ENCODE results near the gene ZNF718.
"Not testable (repeated sequence)": the region's sequence is repeated elsewhere in the genome, so short reads cannot be mapped to it uniquely, and the experiment has no call there.

The ZNF718 gene

DNA sequence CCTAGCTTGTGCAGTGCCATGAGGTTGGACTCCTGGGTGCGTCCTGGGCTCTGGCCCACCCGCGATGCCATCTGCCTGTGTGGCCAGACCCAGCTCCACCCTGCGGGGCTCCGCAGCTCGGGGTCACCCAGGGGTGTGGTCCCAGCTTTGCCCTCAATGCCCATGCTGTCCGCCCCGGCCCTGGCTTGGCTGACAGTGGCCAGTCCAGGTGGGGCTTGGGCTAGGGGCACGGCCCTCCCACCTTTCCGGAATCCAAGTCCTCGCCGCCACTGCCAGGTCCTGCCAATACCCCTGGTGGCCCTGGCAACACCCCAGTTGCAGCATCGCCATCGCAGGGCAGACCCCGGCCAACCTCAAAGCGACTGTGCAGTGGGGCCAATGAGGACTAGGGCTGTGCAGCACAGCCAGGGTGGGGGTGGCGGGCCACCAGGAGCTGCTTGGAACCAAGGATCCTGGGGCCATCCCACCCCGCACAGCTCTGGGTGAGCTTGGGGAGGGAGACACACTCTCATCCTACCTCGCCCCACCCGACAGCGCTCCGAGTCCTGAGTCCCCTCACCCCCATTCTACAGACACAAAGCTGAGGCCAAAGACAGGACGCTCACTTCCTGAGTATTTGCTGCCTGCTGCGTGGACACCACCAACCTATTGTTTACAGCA lies 80.9 kb downstream of the ZNF718 start:
- Histone ChIP-seq H3K4me2 (no peak overlapping the region), H4K20me1 (ENCODE audit: insufficient read depth) (no peaks in the 10 kb centered on the region), H3K27me3 (ENCODE audit: insufficient read depth, low read depth) (no peaks in the 10 kb centered on the region), H3K9ac (no peak overlapping the region), H3K27ac (no peak overlapping the region), H3K4me1 (ENCODE audit: low read depth, poor library complexity, severe bottlenecking) (no peaks in the 10 kb centered on the region), H3K79me2 (ENCODE audit: insufficient read depth, low read depth) (no peaks in the 10 kb centered on the region), H3K4me3 (IDR thresholded peaks at IDR 0.05; ENCODE audit: insufficient read depth, low read depth, low read length) (no peak overlapping the region), H3K36me3 (ENCODE audit: insufficient read depth) (no peaks in the 10 kb centered on the region), H2AFZ (ENCODE audit: low read depth) (no peak overlapping the region)
- TF ChIP-seq, protein P1, sequence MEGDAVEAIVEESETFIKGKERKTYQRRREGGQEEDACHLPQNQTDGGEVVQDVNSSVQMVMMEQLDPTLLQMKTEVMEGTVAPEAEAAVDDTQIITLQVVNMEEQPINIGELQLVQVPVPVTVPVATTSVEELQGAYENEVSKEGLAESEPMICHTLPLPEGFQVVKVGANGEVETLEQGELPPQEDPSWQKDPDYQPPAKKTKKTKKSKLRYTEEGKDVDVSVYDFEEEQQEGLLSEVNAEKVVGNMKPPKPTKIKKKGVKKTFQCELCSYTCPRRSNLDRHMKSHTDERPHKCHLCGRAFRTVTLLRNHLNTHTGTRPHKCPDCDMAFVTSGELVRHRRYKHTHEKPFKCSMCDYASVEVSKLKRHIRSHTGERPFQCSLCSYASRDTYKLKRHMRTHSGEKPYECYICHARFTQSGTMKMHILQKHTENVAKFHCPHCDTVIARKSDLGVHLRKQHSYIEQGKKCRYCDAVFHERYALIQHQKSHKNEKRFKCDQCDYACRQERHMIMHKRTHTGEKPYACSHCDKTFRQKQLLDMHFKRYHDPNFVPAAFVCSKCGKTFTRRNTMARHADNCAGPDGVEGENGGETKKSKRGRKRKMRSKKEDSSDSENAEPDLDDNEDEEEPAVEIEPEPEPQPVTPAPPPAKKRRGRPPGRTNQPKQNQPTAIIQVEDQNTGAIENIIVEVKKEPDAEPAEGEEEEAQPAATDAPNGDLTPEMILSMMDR (conservative IDR thresholded peaks at IDR 0.05; ENCODE audit: low read depth, low read length): no peak

DNA sequence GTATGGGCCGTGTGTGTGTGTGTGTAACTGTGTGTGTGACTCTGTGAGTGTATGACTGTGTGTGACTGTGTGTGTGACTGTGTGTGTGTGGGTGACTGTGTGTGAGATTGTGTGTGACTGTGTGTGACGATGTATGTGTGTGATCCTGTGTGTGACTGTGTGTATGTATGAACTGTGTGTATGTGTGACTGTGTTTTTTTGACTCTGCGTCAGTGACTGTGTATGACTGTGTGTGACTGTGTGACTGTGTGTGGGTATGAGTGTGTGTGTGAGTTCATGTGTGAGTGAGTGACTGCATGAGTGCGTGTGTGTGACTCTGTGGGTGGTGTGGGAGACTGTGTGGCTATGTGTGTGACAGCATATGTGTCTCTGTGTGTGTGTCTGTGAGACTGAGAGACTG lies 81.8 kb downstream of the ZNF718 start:
- Histone ChIP-seq H3K4me1 (ENCODE audit: low read depth, poor library complexity, severe bottlenecking) (no peaks in the 10 kb centered on the region), H3K27ac (no peak overlapping the region), H3K4me2 (no peak overlapping the region), H3K4me3 (IDR thresholded peaks at IDR 0.05; ENCODE audit: insufficient read depth, low read depth, low read length) (no peak overlapping the region), H3K36me3 (ENCODE audit: insufficient read depth) (no peaks in the 10 kb centered on the region), H2AFZ (ENCODE audit: low read depth) (no peak overlapping the region), H3K79me2 (ENCODE audit: insufficient read depth, low read depth) (no peaks in the 10 kb centered on the region), H3K27me3 (ENCODE audit: insufficient read depth, low read depth) (no peaks in the 10 kb centered on the region), H3K9ac (no peak overlapping the region), H4K20me1 (ENCODE audit: insufficient read depth) (no peaks in the 10 kb centered on the region)
- TF ChIP-seq, protein P1 (conservative IDR thresholded peaks at IDR 0.05; ENCODE audit: low read depth, low read length): no peak

DNA sequence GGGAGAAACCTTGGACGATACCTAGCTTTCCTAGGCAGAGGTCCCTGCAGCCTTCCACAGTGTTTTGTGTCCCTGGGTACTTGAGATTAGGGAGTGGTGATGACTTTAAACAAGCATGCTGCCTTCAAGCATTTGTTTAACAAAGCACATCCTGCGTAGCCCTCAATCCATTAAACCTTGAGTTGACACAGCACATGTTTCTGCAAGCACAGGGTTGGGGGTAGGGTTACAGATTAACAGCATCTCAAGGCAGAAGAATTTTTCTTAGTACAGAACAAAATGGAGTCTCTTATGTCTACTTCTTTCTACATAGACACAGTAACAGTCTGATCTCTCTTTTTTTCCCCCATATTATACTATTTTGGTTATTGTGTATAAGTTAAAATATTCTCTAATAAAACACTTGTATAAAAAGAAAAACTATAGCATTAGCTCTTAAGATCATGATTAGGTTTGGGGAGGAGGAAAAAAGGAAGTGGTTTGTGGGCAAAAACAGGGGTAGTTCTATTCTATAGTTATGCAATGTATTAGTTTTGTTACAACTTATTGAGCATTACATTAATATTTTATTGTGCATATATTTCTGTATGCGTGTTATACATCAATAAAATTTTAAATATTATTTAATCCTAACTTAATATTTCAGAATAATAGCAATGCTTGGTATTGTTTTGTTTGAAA lies 84.3 kb downstream of the ZNF718 start:
- H4K20me1 ChIP-seq (ENCODE audit: insufficient read depth); H3K9ac ChIP-seq; H3K4me1 ChIP-seq (ENCODE audit: low read depth, poor library complexity, severe bottlenecking); H3K27me3 ChIP-seq (ENCODE audit: insufficient read depth, low read depth); H2AFZ ChIP-seq (ENCODE audit: low read depth); H3K4me3 ChIP-seq (IDR thresholded peaks at IDR 0.05; ENCODE audit: insufficient read depth, low read depth, low read length); H3K4me2 ChIP-seq; H3K79me2 ChIP-seq (ENCODE audit: insufficient read depth, low read depth); H3K27ac ChIP-seq; H3K36me3 ChIP-seq (ENCODE audit: insufficient read depth): not testable (repeated sequence)

DNA sequence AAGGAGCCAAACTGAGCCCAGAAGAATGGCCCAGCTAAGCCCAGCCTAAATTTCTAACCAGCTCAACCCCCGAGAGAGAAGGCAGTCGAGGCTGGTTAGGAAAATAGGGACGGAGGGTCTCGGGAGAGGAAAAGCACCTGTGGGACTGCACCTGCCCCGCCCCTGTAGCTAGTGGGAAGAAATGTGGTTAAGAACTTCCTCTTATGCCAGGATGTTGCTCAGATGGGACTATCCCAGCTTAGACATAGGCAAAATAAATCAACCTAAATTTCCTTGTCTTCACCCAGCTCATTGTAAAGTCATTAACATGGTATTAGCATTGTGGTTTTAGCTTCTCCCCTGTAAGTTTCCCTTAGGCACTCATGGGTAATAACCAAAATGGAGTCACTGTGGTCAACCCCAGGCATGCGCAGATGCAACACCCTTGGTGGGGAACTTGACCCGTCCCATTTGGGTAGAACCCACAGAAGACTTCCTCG lies 86.8 kb downstream of the ZNF718 start:
- H3K27ac ChIP-seq: no peak overlapping the region
- no peak overlapping the region for H3K4me3 ChIP-seq (IDR thresholded peaks at IDR 0.05; ENCODE audit: insufficient read depth, low read depth, low read length)
- TF ChIP-seq, protein P1 (conservative IDR thresholded peaks at IDR 0.05; ENCODE audit: low read depth, low read length): no peak
- no peaks in the 10 kb centered on the region for H3K27me3 ChIP-seq (ENCODE audit: insufficient read depth, low read depth)
- no peaks in the 10 kb centered on the region for H3K36me3 ChIP-seq (ENCODE audit: insufficient read depth)
- no peaks in the 10 kb centered on the region for H3K4me1 ChIP-seq (ENCODE audit: low read depth, poor library complexity, severe bottlenecking)
- H3K9ac ChIP-seq: no peak overlapping the region
- no peaks in the 10 kb centered on the region for H3K79me2 ChIP-seq (ENCODE audit: insufficient read depth, low read depth)
- H3K4me2 ChIP-seq: no peak overlapping the region
- no peaks in the 10 kb centered on the region for H4K20me1 ChIP-seq (ENCODE audit: insufficient read depth)
- no peak overlapping the region for H2AFZ ChIP-seq (ENCODE audit: low read depth)
